Ovary (tissue), 9 donors: ENCODE measurements around the gene PDCD4. TPM values are rescaled to one million over a fixed set of nuclear protein-coding genes. Genes with fewer than 3 reads are reported as not detected.

Experiments used
- DNase-seq, 5 donors: peaks; one replicate each; pipeline ENCODE4 v3.0.0-alpha.2; 2019 to 2020
- H3K27ac ChIP-seq, 2 donors: fragments of 200-600 bp; one replicate each; pipeline versions ENCODE4 v1.5.1 to v1.8.0; 2019 to 2022
- H3K27me3 ChIP-seq: fragments of 200-600 bp; one replicate; pipeline ENCODE4 v1.8.0; 2022
- H3K36me3 ChIP-seq: fragments of 200-600 bp; sonication (generic); one replicate; pipeline ENCODE4 v1.5.1; 2019
- H3K4me1 ChIP-seq: one replicate; pipeline ENCODE4 v1.8.1; 2013; ENCODE audit warnings: mild to moderate bottlenecking, moderate library complexity; ENCODE audit not compliant: insufficient read depth
- H3K4me3 ChIP-seq: fragments of 200-600 bp; sonication (generic); one replicate; pipeline ENCODE4 v1.5.1; 2017
- H3K9me3 ChIP-seq, 2 donors: fragments of 200-600 bp in 1 of 2; sonication (generic) in 1 of 2; one replicate each; pipeline versions ENCODE4 v1.5.1 to v1.8.1; 2013 to 2019; ENCODE audit warnings: mild to moderate bottlenecking in 1 of 2, moderate library complexity in 1 of 2
- CTCF ChIP-seq, 3 donors: fragments of 450-650 bp in 2 of 3; fragments of 200-600 bp in 1 of 3; IDR thresholded peaks; one replicate each; pipeline versions ENCODE4 v1.5.1 to v1.8.0; 2016 to 2022; ENCODE audit warnings: antibody characterized with exemption in 3 of 3, mild to moderate bottlenecking in 1 of 3
- EP300 ChIP-seq: sonication (generic); formaldehyde crosslinking; IDR thresholded peaks from one replicate; pipeline ENCODE4 v1.6.1; 2017; ENCODE audit warnings: antibody characterized with exemption
- POLR2A ChIP-seq: fragments of 450-650 bp; IDR thresholded peaks from one replicate; pipeline ENCODE4 v1.6.1; 2017; ENCODE audit warnings: antibody characterized with exemption, mild to moderate bottlenecking, moderate library complexity
- WGBS, 3 donors: extraction: QIAGEN DNeasy Blood & Tissue Kit in 1 of 3; methylation state at CpG; one replicate each; pipeline versions ENCODE4 v1.1.5 to v1.1.7; 2013 to 2017; 5-methylcytosine and 5-hydroxymethylcytosine counted together
- intact Hi-C, 4 donors: fragments of 100-400 bp; cut with DNase I; formaldehyde crosslinking; loops; one replicate each; pipeline versions ENCODE4 v1.11.0 to v1.15.1; 2022 to 2023
- polyA plus RNA-seq, 2 donors: library from polyadenylated mRNA; stranded (reverse); fragments of 200-250 nt in 1 of 2; fragments of 350-450 nt in 1 of 2; fragmentation: Illumina TruSeq in 1 of 2; extraction: RNeasy Lipid Tissue Mini Kit (QIAGEN cat#74804) in 1 of 2; gene quantifications; one replicate each; pipeline ENCODE4 v1.2.3, GENCODE V29; 2013 to 2014
- total RNA-seq, 7 donors: library from RNA; depleted of rRNA in 2 of 7; stranded (reverse); fragments of >200 nt in 2 of 7; fragmentation: NEBNext Ultra II Directional in 3 of 7; extraction: Animal tissue kit (Norgen Biotek cat#: 25700) in 3 of 7; gene quantifications; one replicate each; pipeline versions ENCODE4 v1.1.0 to v1.2.4, GENCODE V29; 2016 to 2023
- donor health status: DM: no; HTN: no; CAD: no; lungs with moderate emphysema.
- donor health status: DM: no; HTN: no; CAD: no.
- donor health status: Bipolar disorder and iron deficiency.
- donor health status: DM: yes; HTN: yes; CAD: no.
- donor health status: DM: no; HTN: no; CAD: no.
- donor health status: DM: yes; HTN: yes; CAD: no.

PDCD4 gene
- total and polyA plus RNA-seq, 9 donors, result 103 to 399 (median 185) TPM

DNA sequence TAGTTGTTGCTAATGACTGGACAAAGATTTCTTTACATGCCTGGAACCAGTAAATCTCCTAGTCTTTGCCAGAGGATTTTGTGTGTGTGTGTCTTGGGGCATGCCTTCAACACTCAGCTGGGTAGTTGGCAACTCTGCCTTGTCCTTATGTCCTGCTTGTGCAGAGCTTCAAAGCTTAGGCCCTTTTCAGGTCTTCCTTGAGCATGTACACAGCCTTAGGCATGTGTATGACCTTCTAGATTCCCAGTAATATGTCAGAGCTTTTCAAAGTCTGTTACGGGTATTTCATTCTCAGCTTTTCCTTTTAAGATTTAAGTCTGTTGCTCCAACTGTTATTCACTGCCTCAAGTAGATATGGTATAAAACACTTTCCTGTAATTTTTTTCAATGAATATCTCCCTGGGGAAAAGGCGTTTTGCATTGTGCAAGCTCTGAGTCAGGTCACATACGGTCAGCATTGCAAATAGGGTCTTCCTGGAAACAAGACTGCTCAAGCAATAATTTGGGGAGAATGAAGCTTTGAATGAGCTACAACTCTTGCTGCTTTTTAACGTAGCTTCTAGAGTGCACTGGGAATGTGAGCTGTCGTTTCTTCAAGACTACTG is 73.2 kb downstream of the PDCD4 start:
- TF ChIP-seq CTCF (IDR thresholded peaks at IDR 0.05), result no peak
- TF ChIP-seq POLR2A, result no peak
- TF ChIP-seq EP300, result no peak
- no peaks in the 10 kb centered on the region for H3K36me3 ChIP-seq
- no peaks in the 10 kb centered on the region for H3K4me1 ChIP-seq
- no peaks in the 10 kb centered on the region for H3K27me3 ChIP-seq
- no peaks in the 10 kb centered on the region for H3K9me3 ChIP-seq
- H3K27ac ChIP-seq, result no peak overlapping the region
- no peak for DNase-seq
- intact Hi-C loops, result no loop called here
- H3K4me3 ChIP-seq, result no peak overlapping the region
- WGBS, 3 donors, result 71 to 87% (median 78%) methylated on average over 5 of the region's 5 CpGs

DNA sequence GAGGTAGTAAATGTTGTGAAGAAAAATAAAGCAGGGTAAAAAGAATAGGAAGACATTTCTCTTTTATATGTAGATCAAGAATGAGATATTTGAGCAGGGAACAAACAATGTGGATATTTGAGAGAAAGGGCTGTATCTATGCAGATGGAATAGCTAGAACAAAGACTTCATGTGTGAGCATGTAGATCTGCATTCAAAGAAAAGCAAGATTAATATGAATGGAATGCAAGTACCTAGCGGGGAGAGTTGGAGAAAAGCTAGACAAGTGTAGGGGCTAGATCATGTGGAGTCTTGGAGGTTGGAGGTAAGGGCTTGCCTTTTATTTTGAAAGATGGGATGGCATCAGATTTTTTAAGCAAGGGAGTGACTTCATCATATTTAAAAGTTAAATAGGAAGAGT is 74.8 kb downstream of the PDCD4 start:
- Histone ChIP-seq H3K27ac (no peak overlapping the region), H3K4me3 (no peak overlapping the region), H3K36me3 (no peaks in the 10 kb centered on the region), H3K27me3 (no peaks in the 10 kb centered on the region), H3K4me1 (no peaks in the 10 kb centered on the region), H3K9me3 (no peaks in the 10 kb centered on the region)
- DNase-seq, result no peak
- TF ChIP-seq POLR2A, result no peak
- intact Hi-C loops, result no loop called here
- WGBS, 3 donors, result 93 to 98% (median 98%) methylated on average over 1 of the region's 1 CpG

- no peak for DNase-seq
- Histone ChIP-seq H3K9me3 (no peaks in the 10 kb centered on the region), H3K27ac (no peak overlapping the region), H3K4me1 (no peaks in the 10 kb centered on the region), H3K4me3 (no peak overlapping the region), H3K36me3 (no peaks in the 10 kb centered on the region), H3K27me3 (no peaks in the 10 kb centered on the region)
- TF ChIP-seq POLR2A (no peak), CTCF (IDR thresholded peaks at IDR 0.05) (no peak), EP300 (no peak)
- intact Hi-C loops, result no loop called here
- WGBS, 3 donors, result 72 to 89% (median 73%) methylated on average over 4 of the region's 4 CpGs
Observed at GRCh38 chr10:110947061-110947595, 75.4 kb downstream of the PDCD4 start.

Other genes with a start within 250 kb of the PDCD4 start
- 1 to 10 TPM in 6 of 7 donors, under 1 TPM in 1; 0.96 to 4.9 (median 3.6) TPM for gene RBM20, start 227.6 kb upstream of the PDCD4 start, total RNA-seq
- 1 to 10 TPM; 2.4 to 3.9 TPM for gene RBM20, start 227.6 kb upstream of the PDCD4 start, polyA plus RNA-seq
- 10 to 100 TPM; 23.0 to 40.5 (median 30.5) TPM for gene BBIP1, start 47.3 kb downstream of the PDCD4 start, total RNA-seq
- 10 to 100 TPM; 22.0 to 30.5 TPM for gene BBIP1, start 47.3 kb downstream of the PDCD4 start, polyA plus RNA-seq
- gene SHOC2, start 47.7 kb downstream of the PDCD4 start, total RNA-seq, result 10 to 100 TPM; 34.1 to 91.2 (median 67.7) TPM
- 10 to 100 TPM; 19.4 to 33.8 TPM for gene SHOC2, start 47.7 kb downstream of the PDCD4 start, polyA plus RNA-seq
- 10 to 100 TPM; 13.7 to 55.7 (median 22.0) TPM for gene ADRA2A, start 205.1 kb downstream of the PDCD4 start, total RNA-seq
- gene ADRA2A, start 205.1 kb downstream of the PDCD4 start, polyA plus RNA-seq, result 10 to 100 TPM; 19.0 to 20.0 TPM